ENCODE measurements around the gene DPH2. TPM values are rescaled to one million over a fixed set of nuclear protein-coding genes. Genes with fewer than 3 reads are reported as not detected.

The DPH2 gene
- total RNA-seq, 1 experiment from 2014 or later: 44.0 TPM

DNA sequence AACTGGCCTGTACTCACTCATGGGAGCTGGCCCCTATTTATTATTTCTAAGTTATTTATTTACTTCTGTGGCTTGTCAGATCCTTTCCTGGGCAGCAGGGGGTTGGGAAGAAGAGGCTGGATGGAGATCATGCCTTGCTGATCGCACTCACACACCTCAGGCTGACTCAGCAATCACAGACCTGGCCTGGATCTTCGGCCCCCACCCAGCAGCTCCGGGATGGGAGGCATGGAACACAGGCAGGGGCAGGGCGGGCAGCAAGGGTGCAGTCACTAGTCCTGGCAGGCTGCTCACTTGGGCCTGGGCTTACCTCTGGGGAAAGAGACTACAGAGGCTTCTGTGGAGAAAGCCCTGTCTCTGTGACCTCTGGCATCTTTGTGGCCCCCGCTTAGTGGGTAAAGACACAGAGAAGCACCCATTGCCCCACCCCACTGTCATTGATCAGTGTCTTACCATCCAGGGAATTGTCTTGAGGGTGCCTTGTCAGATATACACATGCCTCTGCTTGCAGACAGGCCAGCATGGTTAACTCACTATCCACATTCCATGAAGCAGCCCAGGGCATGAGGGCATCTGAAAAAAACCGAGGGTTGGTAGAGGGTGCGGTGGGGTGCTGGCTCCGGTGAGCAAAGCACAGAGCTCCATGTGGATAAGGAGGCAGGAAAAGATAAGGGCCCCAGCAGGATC lies 32.5 kb upstream of the DPH2 start:
- no peak overlapping the region for H3K4me3 ChIP-seq
- no peaks in the 10 kb centered on the region for H3K27me3 ChIP-seq
- DNase-seq: no peak
- no peaks in the 10 kb centered on the region for H3K9me3 ChIP-seq
- H3K36me3 ChIP-seq: no peaks in the 10 kb centered on the region

DNA sequence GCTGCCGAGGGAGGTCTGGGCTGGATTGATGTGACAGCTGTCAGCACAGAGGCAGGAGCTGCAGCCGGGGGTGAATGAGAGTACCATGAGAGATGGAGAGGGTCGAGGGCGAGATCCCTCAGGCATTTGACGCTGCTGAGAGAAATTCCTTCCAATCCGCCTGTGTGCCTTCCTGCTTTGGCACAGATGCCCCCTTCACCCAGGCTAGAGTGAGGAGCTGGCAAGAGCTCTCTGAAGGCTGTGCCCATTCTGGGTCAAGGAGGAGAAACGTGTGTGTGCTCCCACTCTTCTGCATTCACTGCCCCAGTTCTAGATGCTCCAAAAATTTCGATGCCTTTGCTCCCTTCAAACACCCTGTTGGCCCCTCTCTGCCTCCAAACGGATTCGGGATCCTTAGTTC lies 31.4 kb upstream of the DPH2 start:
- H3K9me3 ChIP-seq: no peaks in the 10 kb centered on the region

DNA sequence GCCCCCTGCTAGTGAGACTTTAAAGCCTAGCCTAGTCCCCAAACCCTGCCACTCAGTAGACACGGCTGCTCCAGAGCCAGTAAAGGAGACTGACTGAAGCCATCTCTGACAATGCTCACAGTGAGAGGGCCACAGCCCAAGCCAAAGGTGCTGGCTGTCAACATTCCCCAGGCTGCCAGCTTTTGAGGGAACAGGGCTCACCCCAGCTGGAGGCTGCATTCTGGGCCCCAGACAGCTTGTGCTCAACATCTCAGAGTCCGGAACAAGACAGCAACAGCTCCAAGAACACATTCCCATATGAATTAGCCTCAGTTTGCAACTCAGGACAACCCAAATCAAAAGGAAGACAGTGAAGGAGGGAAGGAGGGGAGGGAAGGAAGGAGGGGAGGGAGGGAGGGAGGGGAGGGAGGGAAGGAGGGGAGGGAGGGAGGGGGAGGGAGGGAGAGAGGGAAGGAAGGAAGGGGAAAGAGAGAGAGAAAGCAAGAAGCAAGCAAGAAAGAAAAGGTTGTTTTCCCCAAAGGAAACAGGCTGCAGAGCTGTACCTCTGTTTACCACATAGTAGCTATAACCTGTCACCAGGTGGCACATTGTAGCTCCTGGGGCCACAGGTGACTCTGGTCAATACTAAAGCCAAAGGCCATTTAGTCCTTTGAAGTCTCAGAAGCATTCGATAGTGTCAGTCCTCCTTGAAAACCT lies 30.8 kb upstream of the DPH2 start:
- DNase-seq: no peak

More for the DNA sequence above, 31.4 kb upstream of the DPH2 start:
- no peaks in the 10 kb centered on the region for H3K36me3 ChIP-seq
- H3K27me3 ChIP-seq: no peaks in the 10 kb centered on the region
- no peak for DNase-seq
- H3K4me3 ChIP-seq: no peak overlapping the region

DNA sequence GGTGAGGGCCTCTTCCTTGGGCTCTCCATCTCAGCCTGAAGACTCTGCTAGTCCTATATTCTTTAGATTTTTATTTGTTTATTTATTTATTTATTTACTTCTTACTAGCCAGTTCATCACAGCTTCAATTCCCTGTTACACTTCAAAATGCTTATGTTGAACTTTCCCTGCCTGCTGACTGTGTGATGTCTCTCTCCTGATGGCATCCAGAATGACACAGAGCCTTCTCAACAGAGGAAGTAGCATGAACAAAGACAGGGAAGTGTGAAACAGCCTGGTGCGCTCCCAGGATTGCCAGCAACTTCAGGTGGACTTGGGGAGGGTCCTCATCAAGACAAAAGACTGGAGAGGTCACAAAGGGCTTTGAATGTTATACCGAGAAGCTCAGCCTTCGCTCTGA lies 27.4 kb upstream of the DPH2 start:
- no peak for DNase-seq
- H3K4me3 ChIP-seq: no peak overlapping the region
- H3K9me3 ChIP-seq: no peaks in the 10 kb centered on the region
- no peaks in the 10 kb centered on the region for H3K27me3 ChIP-seq
- no peaks in the 10 kb centered on the region for H3K36me3 ChIP-seq

More for the DNA sequence above, 30.8 kb upstream of the DPH2 start:
- no peak overlapping the region for H3K4me3 ChIP-seq
- H3K27me3 ChIP-seq: no peaks in the 10 kb centered on the region
- H3K36me3 ChIP-seq: no peaks in the 10 kb centered on the region
- H3K9me3 ChIP-seq: no peaks in the 10 kb centered on the region

DNA sequence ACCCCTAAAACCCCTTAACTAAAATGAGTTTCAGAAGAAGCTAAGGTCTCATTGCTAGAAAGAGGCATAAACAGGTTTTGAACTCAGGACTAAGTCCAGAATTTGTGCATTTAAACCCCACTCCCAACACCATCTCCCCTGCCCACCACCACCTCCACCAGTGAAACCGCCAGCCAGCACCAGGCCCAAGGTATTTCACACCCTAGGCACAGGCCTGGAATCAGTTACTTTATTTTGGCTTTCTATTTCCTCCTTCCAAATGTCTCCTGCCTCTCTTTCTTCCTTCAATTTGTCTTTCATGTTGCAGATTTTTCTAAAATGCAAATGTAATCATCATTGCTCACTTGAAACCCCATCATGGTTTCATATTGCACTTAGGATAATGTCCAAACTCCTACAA lies 24.9 kb upstream of the DPH2 start:
- Histone ChIP-seq H3K4me3 (no peak overlapping the region; the same call in 1 of the 2 replicates), H3K9me3 (no peaks in the 10 kb centered on the region), H3K27me3 (no peaks in the 10 kb centered on the region), H3K36me3 (peaks cover 4% of the 10 kb centered on the region; the same call in 1 of the 2 replicates)
- DNase-seq: no peak

GRCh38 chr1:43945674-43946235 lies 24.1 kb upstream of the DPH2 start:
- no peaks in the 10 kb centered on the region for H3K27me3 ChIP-seq
- H3K36me3 ChIP-seq: peaks cover 7% of the 10 kb centered on the region
- H3K4me3 ChIP-seq: peak overlapping the region; percentile 76
- no peaks in the 10 kb centered on the region for H3K9me3 ChIP-seq
- DNase-seq: no peak

- Histone ChIP-seq H3K27me3 (no peaks in the 10 kb centered on the region), H3K9me3 (no peaks in the 10 kb centered on the region), H3K36me3 (peaks cover 8% of the 10 kb centered on the region), H3K4me3 (peak within 1 kb of the TSS; percentile 76)
- peak; percentile 97 for DNase-seq
These were observed 23.4 kb upstream of the DPH2 start, which contains the start of gene IPO13 for GRCh38 chr1:43946236-43947060. Gene IPO13, plus strand, starts transcription at chr1:43946950. Its CDS starts 651 bp downstream, at chr1:43947601.

DNA sequence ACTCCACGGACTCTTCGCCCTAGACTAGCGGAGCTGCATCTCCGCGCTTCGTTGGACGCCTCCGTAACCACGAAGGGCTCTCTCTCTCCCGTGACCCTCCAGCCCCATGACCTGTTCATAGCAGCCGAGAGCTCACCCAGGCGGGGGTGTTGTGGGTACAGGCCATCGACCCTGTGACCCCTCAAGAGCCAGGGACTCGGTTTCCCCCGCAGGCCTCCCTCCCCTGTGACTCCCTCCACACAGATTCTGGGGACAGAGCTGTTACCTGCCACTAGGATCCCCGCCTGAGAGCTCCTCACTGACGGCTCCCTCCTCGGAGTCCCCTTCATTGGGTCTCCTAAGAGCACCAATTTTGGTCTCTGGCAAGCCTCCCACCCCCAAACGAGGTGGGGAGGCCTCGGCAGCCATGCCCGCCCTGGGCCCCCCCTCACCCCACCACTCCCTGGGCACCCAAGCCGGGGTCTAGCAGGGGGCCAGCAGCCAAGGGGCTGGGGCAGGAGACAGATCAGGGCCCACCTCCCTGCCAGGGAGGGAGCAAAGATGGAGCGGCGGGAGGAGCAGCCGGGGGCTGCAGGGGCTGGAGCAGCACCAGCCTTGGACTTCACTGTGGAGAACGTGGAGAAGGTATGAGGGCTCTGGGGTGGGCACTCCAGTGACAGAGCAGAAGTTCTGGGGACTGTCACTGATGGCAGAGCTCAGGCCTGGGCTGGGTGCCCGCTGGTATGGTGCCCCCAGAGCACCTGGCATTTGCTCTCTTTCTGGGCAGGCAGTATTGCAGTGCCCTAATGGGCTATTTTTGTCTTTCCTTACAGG lies 22.5 kb upstream of the DPH2 start:
- Histone ChIP-seq H3K4me3 (peak overlapping the region; percentile 76), H3K27me3 (no peaks in the 10 kb centered on the region), H3K9me3 (no peaks in the 10 kb centered on the region), H3K36me3 (peaks cover 14% of the 10 kb centered on the region)
- DNase-seq: no peak

DNA sequence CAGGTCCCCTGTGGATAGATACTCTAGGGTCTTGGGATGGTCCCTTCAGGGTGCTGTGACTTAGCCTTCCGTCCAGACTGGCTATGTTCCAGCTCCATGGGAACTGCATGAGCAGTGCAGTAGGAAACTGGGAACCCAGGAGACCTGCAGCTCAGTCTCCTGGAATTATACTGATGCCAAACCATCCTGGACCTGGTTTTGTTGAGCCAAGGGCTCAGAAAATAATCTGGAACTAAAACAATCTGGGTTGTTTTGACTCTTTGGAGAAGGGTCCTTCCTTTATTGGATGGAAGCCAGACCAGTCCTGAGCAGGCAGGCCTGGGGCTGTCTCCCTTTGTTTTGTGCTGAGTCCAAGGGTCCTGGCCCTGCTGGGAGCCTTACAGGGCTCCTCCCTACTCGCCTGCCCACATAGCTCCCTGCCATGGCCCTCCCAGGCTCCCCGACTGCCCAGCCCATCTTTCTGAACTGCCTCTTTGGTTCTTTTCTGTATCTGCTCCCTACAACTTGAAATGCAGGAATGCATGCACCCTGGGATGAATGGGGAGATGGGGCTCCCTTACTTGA lies 21.9 kb upstream of the DPH2 start:
- Histone ChIP-seq H3K36me3 (peaks cover 14% of the 10 kb centered on the region), H3K9me3 (no peaks in the 10 kb centered on the region), H3K27me3 (no peaks in the 10 kb centered on the region), H3K4me3 (peak overlapping the region; percentile 76)
- DNase-seq: no peak

DNA sequence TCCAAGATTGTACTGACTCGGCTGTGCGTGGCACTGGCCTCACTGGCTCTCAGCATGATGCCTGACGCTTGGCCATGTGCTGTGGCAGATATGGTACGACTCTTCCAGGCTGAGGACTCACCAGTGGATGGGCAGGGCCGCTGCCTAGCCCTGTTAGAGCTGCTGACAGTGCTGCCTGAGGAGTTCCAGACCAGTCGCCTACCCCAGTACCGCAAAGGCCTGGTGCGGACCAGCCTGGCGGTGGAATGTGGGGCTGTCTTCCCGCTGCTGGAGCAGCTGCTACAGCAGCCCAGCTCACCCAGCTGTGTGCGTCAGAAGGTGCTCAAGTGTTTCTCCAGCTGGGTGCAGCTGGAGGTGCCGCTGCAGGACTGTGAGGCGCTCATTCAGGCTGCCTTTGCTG lies 20.1 kb upstream of the DPH2 start:
- DNase-seq: no peak
- Histone ChIP-seq H3K36me3 (peaks cover 14% of the 10 kb centered on the region), H3K4me3 (no peak overlapping the region), H3K27me3 (no peaks in the 10 kb centered on the region), H3K9me3 (no peaks in the 10 kb centered on the region)

GRCh38 chr1:43951021-43951985 lies 18.5 kb upstream of the DPH2 start:
- Histone ChIP-seq H3K4me3 (no peak overlapping the region), H3K36me3 (peaks cover 16% of the 10 kb centered on the region), H3K9me3 (no peaks in the 10 kb centered on the region), H3K27me3 (no peaks in the 10 kb centered on the region)
- DNase-seq: no peak

DNA sequence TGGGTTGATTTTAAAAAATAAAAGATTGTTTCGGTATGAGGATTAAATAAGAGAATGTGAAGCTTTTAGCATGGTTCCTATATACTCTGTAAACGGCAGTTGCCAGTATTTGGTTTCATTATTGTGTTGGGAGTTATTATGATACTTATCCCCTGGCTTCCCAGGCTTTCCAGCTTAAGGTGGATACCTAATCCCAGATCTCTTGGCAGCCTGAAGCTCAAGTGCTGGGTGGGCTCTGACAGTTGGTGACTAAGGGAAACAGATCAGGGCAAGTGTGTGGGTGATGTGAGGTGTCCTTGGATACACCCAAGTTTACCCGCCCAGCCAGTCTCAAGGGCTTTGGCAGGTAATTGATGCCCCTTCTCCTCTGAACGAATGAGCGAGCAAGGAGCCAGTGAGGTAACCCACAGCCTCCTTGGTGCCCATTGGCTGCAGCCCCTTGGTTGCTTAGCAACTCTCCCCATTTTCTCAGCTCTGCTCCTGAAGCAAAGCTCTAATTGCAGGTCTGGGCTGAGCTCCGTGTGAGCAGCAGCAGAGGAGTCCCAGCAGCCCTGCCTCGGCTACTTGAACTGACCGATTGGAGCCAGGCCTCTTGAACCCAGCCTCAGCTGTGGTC lies 17.0 kb upstream of the DPH2 start:
- DNase-seq: no peak
- no peaks in the 10 kb centered on the region for H3K9me3 ChIP-seq
- no peak overlapping the region for H3K4me3 ChIP-seq
- no peaks in the 10 kb centered on the region for H3K27me3 ChIP-seq
- peaks cover 22% of the 10 kb centered on the region for H3K36me3 ChIP-seq

- H3K9me3 ChIP-seq: no peaks in the 10 kb centered on the region
- no peak overlapping the region for H3K4me3 ChIP-seq
- H3K36me3 ChIP-seq: peaks cover 25% of the 10 kb centered on the region
- no peak for DNase-seq
- H3K27me3 ChIP-seq: no peaks in the 10 kb centered on the region
These were observed 16.4 kb upstream of the DPH2 start for GRCh38 chr1:43953361-43953760.

- no peak for DNase-seq
- no peaks in the 10 kb centered on the region for H3K9me3 ChIP-seq
- no peaks in the 10 kb centered on the region for H3K27me3 ChIP-seq
- no peak overlapping the region for H3K4me3 ChIP-seq
- H3K36me3 ChIP-seq: peaks cover 25% of the 10 kb centered on the region
These were observed 15.8 kb upstream of the DPH2 start for GRCh38 chr1:43954036-43954435.

DNA sequence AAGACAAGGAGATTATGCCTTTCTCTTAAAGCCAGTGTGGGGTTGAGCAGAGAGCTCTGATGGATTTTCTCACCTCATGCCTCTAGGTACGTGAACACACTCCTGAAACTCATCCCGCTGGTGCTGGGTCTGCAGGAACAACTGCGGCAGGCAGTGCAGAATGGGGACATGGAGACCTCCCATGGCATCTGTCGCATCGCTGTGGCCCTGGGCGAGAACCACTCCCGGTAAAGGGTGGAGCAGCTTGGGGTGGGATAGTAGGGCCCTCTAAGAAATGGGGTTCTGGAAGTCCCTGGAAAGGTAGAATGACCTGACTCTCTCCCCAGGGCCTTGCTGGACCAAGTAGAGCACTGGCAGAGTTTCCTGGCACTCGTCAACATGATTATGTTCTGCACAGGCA lies 13.6 kb upstream of the DPH2 start:
- no peaks in the 10 kb centered on the region for H3K27me3 ChIP-seq
- no peak overlapping the region for H3K4me3 ChIP-seq
- peaks cover 20% of the 10 kb centered on the region for H3K36me3 ChIP-seq

More for the DNA sequence above, 13.6 kb upstream of the DPH2 start:
- H3K9me3 ChIP-seq: no peaks in the 10 kb centered on the region
- DNase-seq: no peak
